GM12801 (cell line): ENCODE data around the gene CCDC182.

Experiments used
- TF ChIP-seq, protein P1 (sequence below): IDR thresholded peaks from one replicate; pipeline ENCODE4 v1.5.1; 2011; ENCODE audit warnings: control low read depth; ENCODE audit not compliant: insufficient read length; ENCODE audit errors: extremely low read depth

CCDC182 gene

DNA sequence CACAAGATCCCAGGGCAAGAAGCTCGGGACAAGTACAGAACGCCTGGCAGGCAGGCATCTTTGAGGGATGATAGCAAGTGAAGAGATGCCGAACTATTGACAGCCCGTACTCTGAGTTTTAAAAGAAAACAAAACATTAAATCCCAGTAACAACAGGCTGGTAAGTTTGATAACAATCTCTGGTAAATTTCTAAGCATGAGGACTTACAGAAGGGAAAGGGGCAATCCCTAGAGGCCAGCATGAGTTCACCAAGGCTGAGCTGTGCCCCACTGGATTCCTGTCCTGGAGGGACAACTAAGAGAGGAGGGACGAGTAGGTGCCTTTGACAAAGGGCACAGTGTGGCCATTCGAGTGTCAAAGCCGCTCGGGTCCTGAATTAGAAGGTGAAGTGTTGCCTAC, 26.2 kb downstream of the CCDC182 start:
- TF ChIP-seq, protein P1, sequence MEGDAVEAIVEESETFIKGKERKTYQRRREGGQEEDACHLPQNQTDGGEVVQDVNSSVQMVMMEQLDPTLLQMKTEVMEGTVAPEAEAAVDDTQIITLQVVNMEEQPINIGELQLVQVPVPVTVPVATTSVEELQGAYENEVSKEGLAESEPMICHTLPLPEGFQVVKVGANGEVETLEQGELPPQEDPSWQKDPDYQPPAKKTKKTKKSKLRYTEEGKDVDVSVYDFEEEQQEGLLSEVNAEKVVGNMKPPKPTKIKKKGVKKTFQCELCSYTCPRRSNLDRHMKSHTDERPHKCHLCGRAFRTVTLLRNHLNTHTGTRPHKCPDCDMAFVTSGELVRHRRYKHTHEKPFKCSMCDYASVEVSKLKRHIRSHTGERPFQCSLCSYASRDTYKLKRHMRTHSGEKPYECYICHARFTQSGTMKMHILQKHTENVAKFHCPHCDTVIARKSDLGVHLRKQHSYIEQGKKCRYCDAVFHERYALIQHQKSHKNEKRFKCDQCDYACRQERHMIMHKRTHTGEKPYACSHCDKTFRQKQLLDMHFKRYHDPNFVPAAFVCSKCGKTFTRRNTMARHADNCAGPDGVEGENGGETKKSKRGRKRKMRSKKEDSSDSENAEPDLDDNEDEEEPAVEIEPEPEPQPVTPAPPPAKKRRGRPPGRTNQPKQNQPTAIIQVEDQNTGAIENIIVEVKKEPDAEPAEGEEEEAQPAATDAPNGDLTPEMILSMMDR, result no peak

DNA sequence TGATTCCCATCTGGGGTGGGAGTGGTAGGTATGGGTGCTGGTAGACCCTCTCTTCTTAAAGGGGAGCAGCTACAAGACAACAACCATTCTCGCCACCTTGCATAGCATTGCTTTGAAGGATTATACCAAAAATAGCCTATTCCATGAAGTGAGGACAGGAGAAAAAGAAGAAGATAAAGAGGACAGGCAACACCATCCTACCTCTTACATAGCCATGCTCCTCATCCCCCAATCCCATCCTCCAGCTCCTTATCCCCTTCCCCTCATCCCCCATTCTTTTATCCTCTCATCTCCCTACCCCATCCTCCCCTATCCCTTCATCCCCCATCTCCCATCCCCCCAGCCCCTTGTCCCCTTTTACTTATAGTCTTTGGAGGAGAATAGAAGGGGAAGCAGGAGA, 29.1 kb downstream of the CCDC182 start:
- TF ChIP-seq, protein P1, result no peak

DNA sequence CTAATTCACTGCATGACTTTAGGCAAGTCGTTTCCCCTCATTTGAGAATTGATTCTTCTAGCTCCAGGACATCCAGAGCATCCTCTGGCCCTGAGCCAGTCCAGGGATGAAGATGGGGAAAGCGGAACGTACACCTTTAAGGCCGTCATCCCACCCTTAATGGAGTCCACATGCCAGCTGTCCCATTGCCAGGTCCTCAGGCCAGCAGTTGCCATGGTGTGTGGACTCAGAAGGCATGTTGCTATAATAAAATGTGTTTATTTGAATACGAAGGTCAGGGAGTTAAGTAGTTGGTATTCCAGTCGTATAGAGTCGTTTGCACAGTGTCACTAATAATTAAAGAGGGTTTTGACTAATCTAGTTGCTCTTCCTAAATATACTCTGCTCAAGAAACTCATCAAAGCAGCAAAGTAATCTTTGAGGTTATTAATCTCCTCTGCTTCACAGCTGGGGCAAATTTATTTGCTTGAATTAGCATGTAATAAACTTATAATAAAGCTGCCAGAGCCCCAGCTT, 30.4 kb downstream of the CCDC182 start:
- TF ChIP-seq, protein P1, result no peak

DNA sequence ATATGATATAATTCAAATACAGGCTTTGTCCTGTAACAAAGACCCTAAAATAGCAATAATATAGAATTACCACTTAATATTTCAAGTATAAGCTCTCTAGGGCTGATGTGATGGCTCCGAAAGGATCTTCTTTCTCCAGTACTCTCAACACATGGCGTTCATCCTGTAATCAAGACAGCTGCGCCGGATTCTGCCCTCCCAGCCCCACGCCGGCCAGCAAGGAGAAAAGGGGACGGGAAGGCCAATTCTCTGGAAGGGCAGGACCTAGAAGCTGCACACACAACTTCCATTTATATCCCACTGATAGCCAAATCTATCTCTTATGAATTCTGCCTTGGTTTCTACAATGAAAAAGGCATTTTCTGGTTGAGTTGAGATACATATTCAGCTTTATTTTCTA, 32.0 kb downstream of the CCDC182 start:
- TF ChIP-seq, protein P1, result no peak

DNA sequence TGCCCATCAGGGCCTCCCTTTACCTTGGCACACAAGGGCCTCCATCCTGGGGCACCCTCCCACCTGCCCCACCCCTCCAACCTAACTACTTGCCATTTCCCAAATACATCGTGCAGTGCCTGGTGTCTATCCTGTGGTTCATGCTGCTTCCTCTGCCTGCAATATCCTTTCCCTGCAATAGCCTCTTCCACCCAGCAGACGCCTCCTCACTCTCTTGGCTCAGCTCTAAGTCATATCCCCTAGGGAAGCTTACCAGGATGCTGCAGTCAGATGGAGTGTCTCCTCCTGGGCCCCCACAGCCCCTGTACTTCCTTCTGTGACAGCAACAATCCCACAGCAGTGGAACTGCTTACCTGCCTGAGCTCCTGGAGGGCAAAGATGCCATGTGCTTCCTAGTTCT, 36.7 kb downstream of the CCDC182 start:
- TF ChIP-seq, protein P1, result no peak

DNA sequence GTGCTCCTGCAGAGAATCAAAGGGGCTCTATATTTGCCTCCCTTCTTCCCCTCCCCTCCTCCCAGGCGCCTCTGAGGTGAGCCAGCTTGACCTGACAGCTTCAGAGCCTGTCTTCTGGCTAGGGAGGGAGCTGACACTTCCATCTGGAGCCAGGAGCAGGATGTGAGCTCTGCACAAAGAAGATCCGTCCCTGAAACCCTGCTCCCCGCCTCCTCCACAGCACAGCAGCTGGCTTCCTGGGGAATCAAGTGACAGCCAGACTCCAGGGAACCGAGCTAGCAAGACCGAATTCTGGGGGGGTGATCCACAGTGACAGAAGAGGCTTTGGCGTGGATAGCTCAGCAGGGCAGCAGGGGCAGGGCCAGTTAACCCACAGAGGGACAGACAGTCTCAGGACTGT, 37.2 kb downstream of the CCDC182 start:
- TF ChIP-seq, protein P1, result no peak

DNA sequence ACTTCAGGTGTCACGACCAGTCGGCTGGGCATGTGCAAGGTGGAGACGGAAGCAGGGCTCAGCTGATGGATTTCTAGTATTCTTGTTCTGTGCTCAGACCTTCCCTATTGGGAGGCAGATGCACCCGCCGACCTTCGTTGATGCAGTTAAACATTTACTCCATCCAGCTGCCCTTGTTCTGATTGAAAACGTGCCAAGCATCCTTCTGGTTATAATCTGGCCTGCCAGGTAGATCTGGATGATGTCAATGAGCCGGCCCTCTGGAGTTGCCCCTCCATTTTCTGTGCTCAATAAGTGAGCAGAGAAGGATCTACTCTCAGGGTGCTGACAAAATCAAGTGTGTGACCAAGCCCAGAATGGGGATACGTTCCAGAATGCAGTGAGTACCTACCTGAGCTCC, 38.3 kb downstream of the CCDC182 start:
- TF ChIP-seq, protein P1, result no peak
